Uterus (tissue), 4 donors: Measurements from ENCODE around the gene SRGN. TPM values are rescaled to one million over a fixed set of nuclear protein-coding genes. Genes with fewer than 3 reads are reported as not detected.
"Not testable (repeated sequence)": the region's sequence is repeated elsewhere in the genome, so short reads cannot be mapped to it uniquely, and the experiment has no call there.

Experiments used
- DNase-seq, 2 donors: peaks; one replicate each; pipeline ENCODE4 v3.0.0-alpha.2; 2019 to 2020
- H3K27ac ChIP-seq, 2 donors: fragments of 200-600 bp; sonication (generic); 1 replicate in 1 of 2; 2 replicates in 1 of 2; pipeline ENCODE4 v1.5.1; 2016 to 2018
- H3K27me3 ChIP-seq, 2 donors: fragments of 200-600 bp; sonication (generic); one replicate each; pipeline ENCODE4 v1.5.1; 2018 to 2019; ENCODE audit warnings: control low read depth in 1 of 2
- H3K36me3 ChIP-seq, 2 donors: fragments of 200-600 bp; sonication (generic); one replicate each; pipeline ENCODE4 v1.5.1; 2019; ENCODE audit warnings: control low read depth in 1 of 2
- H3K4me1 ChIP-seq, 2 donors: fragments of 200-600 bp; sonication (generic); one replicate each; pipeline ENCODE4 v1.5.1; 2018 to 2019; ENCODE audit warnings: control low read depth in 1 of 2
- H3K4me3 ChIP-seq, 2 donors: fragments of 200-600 bp; sonication (generic); 1 replicate in 1 of 2; 2 replicates in 1 of 2; pipeline ENCODE4 v1.5.1; 2018 to 2019; ENCODE audit warnings: mild to moderate bottlenecking in 1 of 2
- H3K9me3 ChIP-seq, 2 donors: fragments of 200-600 bp; sonication (generic); one replicate each; pipeline ENCODE4 v1.5.1; 2019; ENCODE audit warnings: control low read depth in 1 of 2
- POLR2A ChIP-seq, 2 donors: fragments of 450-650 bp; IDR thresholded peaks; one replicate each; pipeline ENCODE4 v1.6.1; 2016; ENCODE audit warnings: antibody characterized with exemption in 2 of 2, mild to moderate bottlenecking in 1 of 2, moderate library complexity in 1 of 2
- intact Hi-C: fragments of 100-400 bp; cut with DNase I; formaldehyde crosslinking; loops from one replicate; pipeline ENCODE4 v1.15.1; 2023; ENCODE audit warnings: low total_unique reads
- total RNA-seq, 4 donors: library from RNA; depleted of rRNA in 3 of 4; stranded (reverse); fragments of >200 nt in 3 of 4; gene quantifications; one replicate each; pipeline versions ENCODE4 v1.1.0 to v1.2.4, GENCODE V29; 2014 to 2023
- TF ChIP-seq, protein P1 (sequence below), 4 experiments: fragments of 200-600 bp in 2 of 4; fragments of 450-650 bp in 2 of 4; sonication (generic) in 2 of 4; IDR thresholded peaks; one replicate each; pipeline ENCODE4 v1.5.1; 2016 to 2019; ENCODE audit warnings: antibody characterized with exemption in 4 of 4, mild to moderate bottlenecking in 2 of 4, moderate library complexity in 1 of 4
- donor health status: DM: yes; HTN: yes; CAD: no.

The SRGN gene
- total RNA-seq, 4 donors from 2014 or later: 36.9 to 281 (median 120) TPM

DNA sequence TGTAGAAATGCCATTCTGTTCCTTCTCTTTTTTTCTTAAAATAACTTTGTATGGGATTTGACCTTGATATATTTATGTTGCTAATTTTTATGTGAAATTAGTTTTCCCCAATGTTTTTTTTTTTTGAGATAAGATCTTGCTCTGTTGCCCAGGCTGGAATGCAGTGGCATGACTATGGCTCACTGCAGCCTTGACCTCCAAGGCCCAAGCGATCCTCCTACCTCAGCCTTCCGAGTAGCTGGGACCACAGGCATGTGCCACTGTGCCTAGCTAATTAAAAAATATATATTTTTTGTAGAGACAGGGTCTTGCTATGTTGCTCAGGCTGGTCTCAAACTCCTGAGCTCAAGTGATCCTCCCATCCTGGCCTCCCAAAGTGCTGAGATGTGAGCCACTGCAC, 52.1 kb downstream of the SRGN start:
- TF ChIP-seq POLR2A (IDR thresholded peaks at IDR 0.05): no peak
- TF ChIP-seq, protein P1, sequence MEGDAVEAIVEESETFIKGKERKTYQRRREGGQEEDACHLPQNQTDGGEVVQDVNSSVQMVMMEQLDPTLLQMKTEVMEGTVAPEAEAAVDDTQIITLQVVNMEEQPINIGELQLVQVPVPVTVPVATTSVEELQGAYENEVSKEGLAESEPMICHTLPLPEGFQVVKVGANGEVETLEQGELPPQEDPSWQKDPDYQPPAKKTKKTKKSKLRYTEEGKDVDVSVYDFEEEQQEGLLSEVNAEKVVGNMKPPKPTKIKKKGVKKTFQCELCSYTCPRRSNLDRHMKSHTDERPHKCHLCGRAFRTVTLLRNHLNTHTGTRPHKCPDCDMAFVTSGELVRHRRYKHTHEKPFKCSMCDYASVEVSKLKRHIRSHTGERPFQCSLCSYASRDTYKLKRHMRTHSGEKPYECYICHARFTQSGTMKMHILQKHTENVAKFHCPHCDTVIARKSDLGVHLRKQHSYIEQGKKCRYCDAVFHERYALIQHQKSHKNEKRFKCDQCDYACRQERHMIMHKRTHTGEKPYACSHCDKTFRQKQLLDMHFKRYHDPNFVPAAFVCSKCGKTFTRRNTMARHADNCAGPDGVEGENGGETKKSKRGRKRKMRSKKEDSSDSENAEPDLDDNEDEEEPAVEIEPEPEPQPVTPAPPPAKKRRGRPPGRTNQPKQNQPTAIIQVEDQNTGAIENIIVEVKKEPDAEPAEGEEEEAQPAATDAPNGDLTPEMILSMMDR (IDR thresholded peaks at IDR 0.05): no peak
- no peaks in the 10 kb centered on the region for H3K4me1 ChIP-seq
- intact Hi-C loops: no loop called here

DNA sequence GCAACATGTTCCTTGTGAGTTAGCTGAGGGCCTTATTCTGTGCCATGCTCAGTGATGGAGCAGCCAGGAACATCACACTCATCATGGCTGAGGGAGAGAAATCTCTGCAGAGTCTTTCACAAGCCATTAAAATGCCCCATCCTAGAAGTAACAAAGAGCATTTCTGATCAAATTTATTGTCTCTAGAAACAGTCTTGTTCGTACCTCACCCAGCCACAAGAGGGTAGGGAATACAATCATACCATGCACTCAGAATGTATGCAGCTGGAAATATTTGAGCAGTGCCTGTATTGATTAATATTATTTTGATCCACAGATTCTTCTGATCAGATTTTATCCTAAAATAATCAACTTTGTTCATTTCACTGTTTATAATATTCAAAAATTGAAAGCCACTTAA, 53.4 kb downstream of the SRGN start:
- Histone ChIP-seq H3K27ac (no peak overlapping the region), H3K4me3 (no peak overlapping the region), H3K9me3 (no peaks in the 10 kb centered on the region), H3K36me3 (no peaks in the 10 kb centered on the region), H3K27me3 (no peaks in the 10 kb centered on the region), H3K4me1 (no peaks in the 10 kb centered on the region)
- DNase-seq: no peak
- intact Hi-C loops: no loop called here
- no peak for TF ChIP-seq POLR2A (IDR thresholded peaks at IDR 0.05)
- TF ChIP-seq, protein P1 (IDR thresholded peaks at IDR 0.05): no peak

More for the DNA sequence above, 52.1 kb downstream of the SRGN start:
- H3K9me3 ChIP-seq: no peaks in the 10 kb centered on the region
- H3K27ac ChIP-seq: no peak overlapping the region
- DNase-seq: no peak
- no peaks in the 10 kb centered on the region for H3K27me3 ChIP-seq
- H3K4me3 ChIP-seq: no peak overlapping the region
- no peaks in the 10 kb centered on the region for H3K36me3 ChIP-seq

DNA sequence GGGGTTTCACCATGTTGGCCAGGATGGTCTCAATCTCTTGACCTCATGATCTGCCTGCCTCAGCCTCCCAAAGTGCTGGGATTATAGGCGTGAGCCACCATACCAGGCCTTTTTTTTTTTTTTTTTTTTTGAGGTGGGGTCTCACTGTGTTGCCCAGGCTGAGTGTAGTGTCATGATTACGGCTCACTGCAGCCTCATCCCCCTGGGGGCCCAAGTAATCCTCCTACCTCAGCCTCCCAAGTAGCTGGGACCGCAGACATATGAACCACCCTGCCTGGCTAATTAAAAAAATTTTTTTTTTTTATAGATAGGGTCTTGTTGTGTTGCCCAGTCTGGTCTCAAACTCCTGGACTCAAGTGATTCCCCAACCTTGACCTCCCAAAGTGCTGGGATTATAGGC, 54.2 kb downstream of the SRGN start:
- H3K27me3 ChIP-seq, H3K4me3 ChIP-seq, H3K9me3 ChIP-seq, H3K36me3 ChIP-seq, intact Hi-C loops, H3K4me1 ChIP-seq, H3K27ac ChIP-seq, DNase-seq: not testable (repeated sequence)

DNA sequence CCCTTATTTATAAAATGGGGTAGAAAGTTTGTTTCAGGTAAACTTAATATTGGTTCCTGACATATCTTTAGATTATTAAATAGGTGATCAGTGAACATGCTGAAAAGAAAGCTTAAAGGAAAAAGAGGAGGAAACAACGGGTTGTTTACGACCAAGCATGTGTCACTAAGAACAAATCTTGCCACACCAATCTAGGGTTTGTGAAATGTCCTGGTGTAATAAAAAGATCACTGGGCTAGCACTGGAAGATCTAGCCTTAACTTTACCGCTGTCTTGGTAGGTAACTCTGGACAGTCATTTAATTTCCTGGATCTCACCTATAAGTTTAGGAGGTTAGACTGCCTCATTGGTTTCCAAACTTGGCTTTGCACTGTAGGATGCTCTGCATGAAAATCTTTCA, 55.1 kb downstream of the SRGN start:
- Histone ChIP-seq H3K9me3 (no peaks in the 10 kb centered on the region), H3K27me3 (no peaks in the 10 kb centered on the region), H3K4me3 (no peak overlapping the region), H3K36me3 (no peaks in the 10 kb centered on the region), H3K4me1 (no peaks in the 10 kb centered on the region), H3K27ac (no peak overlapping the region)
- DNase-seq: no peak
- TF ChIP-seq, protein P1 (IDR thresholded peaks at IDR 0.05): no peak
- no peak for TF ChIP-seq POLR2A (IDR thresholded peaks at IDR 0.05)
- intact Hi-C loops: no loop called here

DNA sequence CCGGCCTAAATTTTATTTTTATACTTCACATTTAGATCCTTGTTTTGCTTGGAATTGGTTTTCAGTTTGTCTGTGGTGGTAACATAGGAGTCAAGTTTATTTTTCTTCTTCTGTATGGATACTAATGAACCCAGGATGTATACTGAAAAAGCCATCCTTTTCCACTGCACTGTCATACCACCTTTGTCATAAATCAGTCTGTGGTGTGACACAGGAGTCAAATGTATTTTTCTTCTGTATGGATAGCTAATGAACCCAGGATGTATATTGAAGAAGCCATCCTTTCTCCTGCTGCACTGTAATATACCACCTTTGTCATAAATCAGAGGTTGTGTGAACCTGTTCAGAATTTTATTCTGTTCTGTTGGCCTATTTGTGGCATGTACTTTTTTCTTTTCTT, 57.4 kb downstream of the SRGN start:
- intact Hi-C loops: no loop called here
- TF ChIP-seq POLR2A (IDR thresholded peaks at IDR 0.05): no peak
- TF ChIP-seq, protein P1 (IDR thresholded peaks at IDR 0.05): no peak
- DNase-seq: no peak
- H3K27me3 ChIP-seq: no peaks in the 10 kb centered on the region
- no peaks in the 10 kb centered on the region for H3K4me1 ChIP-seq
- H3K4me3 ChIP-seq: no peak overlapping the region
- H3K27ac ChIP-seq: no peak overlapping the region
- H3K36me3 ChIP-seq: no peaks in the 10 kb centered on the region
- H3K9me3 ChIP-seq: no peaks in the 10 kb centered on the region

DNA sequence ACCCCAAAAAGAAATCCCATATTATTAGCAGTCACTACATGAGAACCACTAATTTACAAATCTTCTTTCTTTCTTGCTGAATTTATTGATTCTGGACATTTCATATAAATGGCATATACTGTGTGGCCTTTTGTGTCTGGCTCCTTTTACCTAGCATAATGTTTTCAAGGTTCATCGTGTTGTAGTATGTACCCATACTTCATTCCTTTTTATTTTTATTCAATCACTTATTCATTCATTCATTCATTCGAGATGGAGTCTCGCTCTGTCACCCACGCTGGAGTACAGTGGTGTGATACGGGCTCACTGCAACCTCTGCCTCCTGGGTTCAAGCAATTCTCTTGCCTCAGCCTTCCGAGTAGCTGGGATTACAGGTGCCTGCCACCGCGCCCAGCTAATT, 58.0 kb downstream of the SRGN start:
- Histone ChIP-seq H3K27ac (no peak overlapping the region), H3K4me3 (no peak overlapping the region), H3K27me3 (no peaks in the 10 kb centered on the region), H3K9me3 (no peaks in the 10 kb centered on the region), H3K36me3 (no peaks in the 10 kb centered on the region), H3K4me1 (no peaks in the 10 kb centered on the region)
- no peak for DNase-seq
- TF ChIP-seq POLR2A (IDR thresholded peaks at IDR 0.05): no peak
- TF ChIP-seq, protein P1 (IDR thresholded peaks at IDR 0.05): no peak
- intact Hi-C loops: no loop called here
